SIG-M5 treated with dmso at 0.1 percent for 504 hours (cell line): ENCODE results near the gene SDHAF4.
"Not testable (repeated sequence)": the region's sequence is repeated elsewhere in the genome, so short reads cannot be mapped to it uniquely, and the experiment has no call there.

Experiments used
- DNase-seq: peaks from one replicate; lab custom pipeline; 2025; ENCODE audit not compliant: unreplicated experiment; lab: John Stamatoyannopoulos, UW

Gene SDHAF4

GRCh38 chr6:70592391-70593117, 25.8 kb downstream of the SDHAF4 start:
- no peak for DNase-seq

- no peak for DNase-seq
Observed at GRCh38 chr6:70593118-70593486, 26.4 kb downstream of the SDHAF4 start.

DNA sequence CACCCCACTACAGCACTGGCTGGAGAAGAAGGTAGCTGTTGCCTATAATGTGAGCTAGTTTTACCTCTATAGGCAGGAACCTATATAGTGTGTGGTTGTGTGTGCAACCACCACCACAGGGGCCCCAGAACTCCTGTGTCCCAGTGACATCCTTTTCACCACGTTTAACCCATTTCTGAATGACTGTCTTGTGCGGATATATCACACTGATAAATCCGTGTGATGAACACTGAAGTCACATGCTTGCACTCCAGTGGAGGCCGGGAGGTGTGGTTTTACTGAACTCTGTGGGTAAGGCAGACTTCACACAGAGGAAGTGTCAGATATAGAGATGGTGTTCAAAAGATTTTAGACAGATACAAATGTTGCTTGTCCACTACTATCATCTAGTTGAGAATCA, 32.5 kb downstream of the SDHAF4 start:
- DNase-seq, result no peak

GRCh38 chr6:70601014-70601413, 34.3 kb downstream of the SDHAF4 start:
- no peak for DNase-seq

DNA sequence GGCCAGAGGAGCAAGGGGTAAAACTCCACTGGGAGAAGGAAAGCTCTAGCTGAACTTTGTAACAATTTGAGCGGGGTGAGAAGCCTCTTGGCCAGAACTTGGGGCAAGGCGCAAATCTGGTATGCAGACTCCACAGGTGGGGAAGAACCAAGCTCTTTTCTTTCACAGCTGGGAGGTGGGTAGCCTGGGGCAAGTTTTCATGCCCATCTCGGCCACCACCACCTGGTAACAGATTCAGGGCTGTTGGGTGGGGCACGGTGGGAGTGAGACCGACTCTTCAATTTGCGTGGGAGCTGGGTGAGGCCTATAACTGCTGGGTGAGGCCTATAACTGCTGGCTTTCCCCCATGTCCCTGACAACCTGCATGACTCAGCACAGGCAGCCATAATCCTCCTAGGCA, 37.5 kb downstream of the SDHAF4 start:
- no peak for DNase-seq

DNA sequence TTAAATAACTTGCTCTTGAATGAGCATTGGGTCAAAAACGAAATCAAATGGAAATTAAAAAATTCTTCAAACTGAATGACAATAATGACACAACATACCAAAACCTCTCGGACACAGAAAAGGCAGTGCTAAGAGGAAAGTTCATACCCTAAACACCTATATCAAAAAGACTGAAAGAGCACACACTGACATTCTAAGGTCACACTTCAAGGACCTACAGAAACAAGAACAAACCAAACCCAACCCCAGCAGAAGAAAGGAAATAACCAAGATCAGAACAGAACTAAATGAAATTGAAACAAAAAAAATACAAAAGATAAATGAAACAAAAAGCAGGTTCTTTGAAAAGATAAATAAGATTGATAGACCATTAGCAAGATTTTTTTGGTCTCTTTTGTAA, 40.6 kb downstream of the SDHAF4 start:
- DNase-seq, result not testable (repeated sequence)

GRCh38 chr6:70609181-70609580, 42.5 kb downstream of the SDHAF4 start:
- not testable (repeated sequence) for DNase-seq

GRCh38 chr6:70616728-70617260, 50.1 kb downstream of the SDHAF4 start:
- no peak for DNase-seq

DNA sequence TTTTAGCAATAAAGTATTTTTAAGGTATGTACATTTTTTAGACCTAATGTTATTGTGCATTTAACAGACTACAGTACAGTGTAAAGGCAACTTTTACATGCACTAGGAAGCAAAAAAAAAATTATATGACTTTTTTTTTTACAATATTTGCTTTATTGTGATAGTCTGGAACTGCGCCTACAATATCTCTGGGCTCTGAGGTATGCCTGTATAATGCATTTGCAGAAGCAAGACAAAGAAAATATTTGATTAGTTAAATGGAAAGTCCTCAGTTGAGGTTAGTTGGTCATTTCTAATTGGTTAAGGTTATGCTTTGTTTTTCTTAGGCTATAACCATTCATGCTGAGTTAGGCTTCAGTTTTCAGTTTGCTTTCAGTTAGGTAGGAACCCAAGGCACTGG, 54.0 kb downstream of the SDHAF4 start:
- no peak for DNase-seq

- no peak for DNase-seq
Observed at GRCh38 chr6:70622461-70622860, 55.7 kb downstream of the SDHAF4 start.

DNA sequence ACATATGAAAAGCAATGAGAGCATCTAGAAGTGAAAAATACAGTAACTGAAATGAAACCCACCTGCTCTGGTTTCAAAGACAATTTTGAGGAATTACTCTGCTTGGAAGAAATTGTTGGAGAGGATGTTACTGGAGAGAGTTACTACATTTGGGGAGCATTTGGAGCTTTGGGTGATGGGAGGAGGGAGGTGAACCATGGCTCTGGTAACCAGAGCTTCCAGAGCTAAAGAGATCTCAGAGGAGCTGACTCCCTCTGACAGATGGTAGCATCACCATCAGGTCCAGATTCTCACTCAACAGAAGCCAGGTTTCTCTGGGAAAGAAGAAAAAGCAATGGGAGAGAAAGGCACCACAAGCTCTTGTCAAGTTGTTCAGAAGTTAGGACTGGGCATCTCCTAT, 58.7 kb downstream of the SDHAF4 start:
- DNase-seq, result no peak

DNA sequence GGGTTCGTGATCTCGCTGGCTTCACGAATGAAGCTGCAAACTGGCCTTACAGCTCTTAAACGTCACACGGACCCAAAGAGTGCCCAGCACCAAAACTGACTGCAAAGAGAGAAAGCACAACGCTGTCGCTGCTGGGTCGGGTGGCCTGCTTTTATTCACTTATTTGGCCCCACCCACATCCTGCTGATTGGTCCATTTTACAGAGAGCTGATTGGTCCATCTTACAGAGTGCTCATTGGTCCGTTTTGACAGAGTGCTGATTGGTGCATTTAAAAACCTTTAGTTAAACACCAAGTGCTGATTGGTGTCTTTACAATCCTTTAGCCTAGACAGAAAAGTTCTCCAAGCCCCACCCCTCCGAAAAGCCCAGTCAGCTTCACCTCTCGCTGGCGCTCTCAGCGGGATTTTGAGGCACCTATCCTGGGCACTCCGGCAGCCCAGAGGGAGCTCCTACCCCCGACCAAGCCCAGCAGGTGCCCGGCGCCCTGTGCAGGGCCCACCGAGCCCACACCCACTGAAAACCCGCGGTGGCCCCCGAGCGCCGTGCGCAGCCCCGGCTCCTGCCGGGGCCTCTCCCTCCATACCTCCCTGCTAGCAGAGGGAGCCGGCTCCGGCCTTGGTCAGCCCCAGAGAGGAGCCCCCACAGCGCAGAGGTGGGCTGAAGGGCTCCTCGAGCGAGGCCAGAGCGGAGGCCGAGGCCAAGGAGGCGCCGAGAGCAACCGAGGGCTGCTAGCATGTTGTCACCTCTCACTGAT, 60.9 kb downstream of the SDHAF4 start:
- DNase-seq, result no peak

DNA sequence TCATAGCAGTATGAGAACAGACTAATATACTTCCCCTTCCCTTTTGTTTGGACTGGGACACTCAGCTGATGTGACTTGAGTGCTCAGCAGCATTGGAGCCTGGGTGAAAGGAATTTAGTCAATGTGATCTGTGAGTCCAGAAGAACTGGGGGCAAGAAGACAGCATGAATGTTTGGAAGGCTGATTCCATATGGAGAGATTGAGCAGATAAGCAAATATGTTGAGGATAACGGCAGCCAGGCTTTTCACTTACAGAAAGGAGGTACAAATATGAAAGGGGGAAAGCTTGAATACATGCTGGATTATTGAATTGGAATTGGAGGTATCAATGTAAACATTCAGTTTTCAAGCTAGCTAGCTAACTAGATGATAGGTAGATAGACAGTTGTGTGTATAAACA, 63.2 kb downstream of the SDHAF4 start:
- DNase-seq, result no peak

DNA sequence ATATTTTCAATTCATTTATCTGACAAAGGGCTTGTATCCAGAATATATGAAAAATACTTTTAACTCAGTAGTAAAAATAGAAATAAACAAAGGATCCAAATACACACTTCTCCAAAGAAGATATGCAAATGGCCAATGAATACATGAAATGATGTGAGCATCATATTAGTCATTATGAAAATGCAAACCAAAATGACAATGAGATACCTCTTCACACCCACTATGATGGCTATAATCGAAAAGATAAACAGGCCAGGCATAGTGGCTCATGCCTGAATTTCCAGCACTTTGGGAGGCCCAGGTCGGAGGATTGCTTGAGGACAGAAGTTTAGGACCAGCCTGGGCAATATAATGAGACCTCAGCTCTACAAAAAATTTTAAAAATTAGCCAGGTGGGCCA, 67.1 kb downstream of the SDHAF4 start:
- no peak for DNase-seq

- DNase-seq, result no peak
Observed at GRCh38 chr6:70636596-70636995, 69.9 kb downstream of the SDHAF4 start.

DNA sequence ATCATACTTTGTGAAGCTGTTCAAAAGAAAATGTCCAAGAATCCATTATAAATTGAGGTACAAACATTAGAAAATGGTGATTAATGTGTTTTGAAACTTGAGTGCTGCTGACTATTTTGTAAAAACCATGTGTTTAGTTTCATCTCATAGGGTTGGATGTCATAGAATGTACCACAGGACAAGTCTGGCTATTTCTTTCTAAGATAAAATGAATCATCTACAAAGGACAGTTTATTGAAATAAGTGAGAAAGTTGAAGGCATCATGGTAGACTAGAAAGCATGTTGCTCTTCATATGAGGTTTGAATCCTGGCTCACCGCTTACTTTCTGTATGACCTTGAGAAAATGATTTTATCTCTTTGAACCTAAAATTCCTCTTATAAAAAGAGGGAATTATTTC, 71.7 kb downstream of the SDHAF4 start:
- no peak for DNase-seq
